ENCODE measurements around the gene BMP2K.

The BMP2K gene

DNA sequence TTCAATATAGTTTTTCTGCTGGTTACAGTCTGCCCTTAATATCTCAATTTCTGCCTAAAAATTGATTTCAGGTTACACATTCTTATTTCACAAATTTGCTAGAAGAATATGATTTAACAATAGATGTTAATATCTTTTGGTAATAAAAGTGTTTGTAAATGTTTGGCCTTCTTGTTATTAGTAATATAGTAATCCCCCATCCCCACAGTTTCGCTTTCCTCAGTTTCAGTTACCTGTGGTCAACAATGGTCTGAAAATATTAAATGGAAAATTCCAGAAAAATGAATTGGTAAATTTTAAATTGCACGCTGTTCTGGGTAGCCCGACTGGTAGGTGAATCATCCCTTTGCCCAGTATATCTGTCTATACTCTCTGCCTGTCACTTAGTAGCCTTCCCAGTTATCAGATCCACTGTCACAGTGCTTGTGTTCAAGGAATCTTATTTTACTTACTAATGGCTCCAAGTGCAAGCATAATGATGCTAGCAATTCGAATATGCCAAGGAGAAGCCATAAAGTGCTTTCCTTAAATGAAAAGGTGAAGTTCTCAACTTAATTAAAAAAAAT lies 3.5 kb upstream of the BMP2K start:
- TF ChIP-seq GLIS3 (CRISPR knock-in tag; IDR thresholded peaks at IDR 0.05) (0 out of 2 replicates have a peak, but pooled peaks have one; percentile 23), ZNF70 (CRISPR knock-in tag; IDR thresholded peaks at IDR 0.05) (no peak), ISL1 (CRISPR knock-in tag; IDR thresholded peaks at IDR 0.05) (peak; percentile 83), CSDC2 (CRISPR knock-in tag; IDR thresholded peaks at IDR 0.05) (no peak)

DNA sequence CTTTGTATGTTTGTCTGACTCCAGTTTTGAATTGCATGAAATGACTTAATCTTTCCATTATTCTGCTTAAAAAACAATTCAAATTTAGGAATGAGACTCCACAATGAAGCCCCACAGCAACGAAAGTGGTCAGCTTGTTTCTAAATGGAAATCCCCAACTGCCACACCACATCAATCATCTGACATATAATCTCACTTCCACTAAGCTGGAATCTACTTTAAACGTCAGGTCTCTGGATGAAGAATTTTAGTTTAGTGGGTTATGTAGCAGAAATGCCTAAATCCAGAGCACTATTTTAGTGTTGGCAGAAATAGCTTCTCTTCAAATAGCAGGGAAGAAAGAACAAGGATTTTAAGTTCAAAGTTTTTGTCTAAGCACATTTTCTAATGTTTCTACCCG lies 1.7 kb upstream of the BMP2K start:
- ATAC-seq, result no peak
- no peak for TF ChIP-seq ARNTL (CRISPR knock-in tag; IDR thresholded peaks at IDR 0.05; ENCODE audit: borderline replicate concordance, low read depth)
- TF ChIP-seq GLIS3 (CRISPR knock-in tag; IDR thresholded peaks at IDR 0.05), result no peak
- no peak for TF ChIP-seq TCF4 (CRISPR knock-in tag; IDR thresholded peaks at IDR 0.05; ENCODE audit: borderline replicate concordance)
- no peak for TF ChIP-seq PPARA (CRISPR knock-in tag; IDR thresholded peaks at IDR 0.05; ENCODE audit: borderline replicate concordance)
- TF ChIP-seq ZC3H10 (CRISPR knock-in tag; IDR thresholded peaks at IDR 0.05), result no peak
- TF ChIP-seq TOX (CRISPR knock-in tag; IDR thresholded peaks at IDR 0.05; ENCODE audit: borderline replicate concordance), result no peak
- TF ChIP-seq, protein P1, sequence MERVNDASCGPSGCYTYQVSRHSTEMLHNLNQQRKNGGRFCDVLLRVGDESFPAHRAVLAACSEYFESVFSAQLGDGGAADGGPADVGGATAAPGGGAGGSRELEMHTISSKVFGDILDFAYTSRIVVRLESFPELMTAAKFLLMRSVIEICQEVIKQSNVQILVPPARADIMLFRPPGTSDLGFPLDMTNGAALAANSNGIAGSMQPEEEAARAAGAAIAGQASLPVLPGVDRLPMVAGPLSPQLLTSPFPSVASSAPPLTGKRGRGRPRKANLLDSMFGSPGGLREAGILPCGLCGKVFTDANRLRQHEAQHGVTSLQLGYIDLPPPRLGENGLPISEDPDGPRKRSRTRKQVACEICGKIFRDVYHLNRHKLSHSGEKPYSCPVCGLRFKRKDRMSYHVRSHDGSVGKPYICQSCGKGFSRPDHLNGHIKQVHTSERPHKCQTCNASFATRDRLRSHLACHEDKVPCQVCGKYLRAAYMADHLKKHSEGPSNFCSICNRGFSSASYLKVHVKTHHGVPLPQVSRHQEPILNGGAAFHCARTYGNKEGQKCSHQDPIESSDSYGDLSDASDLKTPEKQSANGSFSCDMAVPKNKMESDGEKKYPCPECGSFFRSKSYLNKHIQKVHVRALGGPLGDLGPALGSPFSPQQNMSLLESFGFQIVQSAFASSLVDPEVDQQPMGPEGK (CRISPR knock-in tag; IDR thresholded peaks at IDR 0.05; ENCODE audit: borderline replicate concordance), result no peak
- no peak for TF ChIP-seq OSR1 (CRISPR knock-in tag; IDR thresholded peaks at IDR 0.05)
- TF ChIP-seq, protein P2, sequence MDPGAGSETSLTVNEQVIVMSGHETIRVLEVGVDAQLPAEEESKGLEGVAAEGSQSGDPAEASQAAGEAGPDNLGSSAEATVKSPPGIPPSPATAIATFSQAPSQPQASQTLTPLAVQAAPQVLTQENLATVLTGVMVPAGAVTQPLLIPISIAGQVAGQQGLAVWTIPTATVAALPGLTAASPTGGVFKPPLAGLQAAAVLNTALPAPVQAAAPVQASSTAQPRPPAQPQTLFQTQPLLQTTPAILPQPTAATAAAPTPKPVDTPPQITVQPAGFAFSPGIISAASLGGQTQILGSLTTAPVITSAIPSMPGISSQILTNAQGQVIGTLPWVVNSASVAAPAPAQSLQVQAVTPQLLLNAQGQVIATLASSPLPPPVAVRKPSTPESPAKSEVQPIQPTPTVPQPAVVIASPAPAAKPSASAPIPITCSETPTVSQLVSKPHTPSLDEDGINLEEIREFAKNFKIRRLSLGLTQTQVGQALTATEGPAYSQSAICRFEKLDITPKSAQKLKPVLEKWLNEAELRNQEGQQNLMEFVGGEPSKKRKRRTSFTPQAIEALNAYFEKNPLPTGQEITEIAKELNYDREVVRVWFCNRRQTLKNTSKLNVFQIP (CRISPR knock-in tag; IDR thresholded peaks at IDR 0.05; ENCODE audit: borderline replicate concordance, low read depth), result no peak
- no peak for TF ChIP-seq RARB (CRISPR knock-in tag; IDR thresholded peaks at IDR 0.05)
- TF ChIP-seq BACH2 (CRISPR knock-in tag; IDR thresholded peaks at IDR 0.05; ENCODE audit: borderline replicate concordance), result no peak
- no peak for TF ChIP-seq ISL1 (CRISPR knock-in tag; IDR thresholded peaks at IDR 0.05)
- TF ChIP-seq, protein P3, sequence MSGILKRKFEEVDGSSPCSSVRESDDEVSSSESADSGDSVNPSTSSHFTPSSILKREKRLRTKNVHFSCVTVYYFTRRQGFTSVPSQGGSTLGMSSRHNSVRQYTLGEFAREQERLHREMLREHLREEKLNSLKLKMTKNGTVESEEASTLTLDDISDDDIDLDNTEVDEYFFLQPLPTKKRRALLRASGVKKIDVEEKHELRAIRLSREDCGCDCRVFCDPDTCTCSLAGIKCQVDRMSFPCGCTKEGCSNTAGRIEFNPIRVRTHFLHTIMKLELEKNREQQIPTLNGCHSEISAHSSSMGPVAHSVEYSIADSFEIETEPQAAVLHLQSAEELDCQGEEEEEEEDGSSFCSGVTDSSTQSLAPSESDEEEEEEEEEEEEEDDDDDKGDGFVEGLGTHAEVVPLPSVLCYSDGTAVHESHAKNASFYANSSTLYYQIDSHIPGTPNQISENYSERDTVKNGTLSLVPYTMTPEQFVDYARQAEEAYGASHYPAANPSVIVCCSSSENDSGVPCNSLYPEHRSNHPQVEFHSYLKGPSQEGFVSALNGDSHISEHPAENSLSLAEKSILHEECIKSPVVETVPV (CRISPR knock-in tag; IDR thresholded peaks at IDR 0.05), result no peak

More for the DNA sequence above, 3.5 kb upstream of the BMP2K start:
- 0 out of 3 replicates have a peak, but pooled peaks have one; percentile 5 for ATAC-seq

DNA sequence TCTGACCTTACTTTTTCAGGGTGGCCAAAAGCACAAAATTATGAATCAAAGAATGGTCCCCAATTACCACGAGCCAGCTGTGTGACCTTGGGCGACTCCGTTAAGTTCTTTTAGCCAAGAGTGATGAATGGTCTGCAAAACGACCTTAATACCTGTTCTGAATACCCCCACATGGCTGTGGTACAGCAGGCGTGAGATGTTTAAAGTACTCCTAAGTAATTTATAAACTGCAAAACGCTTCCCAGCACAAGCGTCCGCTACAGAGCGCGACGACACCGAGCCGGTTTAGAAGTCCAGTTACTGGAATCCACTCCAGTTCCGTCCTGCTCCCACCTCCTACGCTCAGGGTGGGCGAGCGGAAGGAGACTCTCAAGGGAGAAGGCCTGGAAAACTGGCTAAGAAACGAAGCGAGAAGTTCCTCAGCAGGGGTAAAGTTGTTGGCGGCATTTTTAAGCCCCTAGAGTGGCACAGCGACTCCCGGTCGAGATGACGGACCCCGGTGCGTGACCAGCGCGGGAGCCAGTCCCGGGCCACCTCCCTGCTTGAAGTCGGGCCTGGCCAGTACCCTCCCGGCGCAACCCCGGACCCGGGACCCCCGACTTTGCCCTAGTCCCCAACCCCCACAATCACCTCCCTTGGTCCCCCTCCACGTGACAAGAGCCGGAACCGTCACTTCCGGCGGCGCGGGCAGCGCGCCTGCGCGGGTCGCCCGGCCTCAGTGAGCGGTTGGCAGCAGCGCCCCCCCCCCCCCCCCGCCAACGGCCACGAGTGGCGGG lies 659 bp upstream of the BMP2K start:
- TF ChIP-seq ZC3H10 (CRISPR knock-in tag; IDR thresholded peaks at IDR 0.05) (no peak), BACH2 (CRISPR knock-in tag; IDR thresholded peaks at IDR 0.05; ENCODE audit: borderline replicate concordance) (no peak), ESRRG (CRISPR knock-in tag; IDR thresholded peaks at IDR 0.05) (no peak), OSR1 (CRISPR knock-in tag; IDR thresholded peaks at IDR 0.05) (no peak), PPARA (CRISPR knock-in tag; IDR thresholded peaks at IDR 0.05; ENCODE audit: borderline replicate concordance) (no peak), ISL1 (CRISPR knock-in tag; IDR thresholded peaks at IDR 0.05) (no peak), ZNF70 (CRISPR knock-in tag; IDR thresholded peaks at IDR 0.05) (no peak)
- TF ChIP-seq, protein P2 (CRISPR knock-in tag; IDR thresholded peaks at IDR 0.05; ENCODE audit: borderline replicate concordance, low read depth), result no peak
- ATAC-seq, result peak; percentile 68

DNA sequence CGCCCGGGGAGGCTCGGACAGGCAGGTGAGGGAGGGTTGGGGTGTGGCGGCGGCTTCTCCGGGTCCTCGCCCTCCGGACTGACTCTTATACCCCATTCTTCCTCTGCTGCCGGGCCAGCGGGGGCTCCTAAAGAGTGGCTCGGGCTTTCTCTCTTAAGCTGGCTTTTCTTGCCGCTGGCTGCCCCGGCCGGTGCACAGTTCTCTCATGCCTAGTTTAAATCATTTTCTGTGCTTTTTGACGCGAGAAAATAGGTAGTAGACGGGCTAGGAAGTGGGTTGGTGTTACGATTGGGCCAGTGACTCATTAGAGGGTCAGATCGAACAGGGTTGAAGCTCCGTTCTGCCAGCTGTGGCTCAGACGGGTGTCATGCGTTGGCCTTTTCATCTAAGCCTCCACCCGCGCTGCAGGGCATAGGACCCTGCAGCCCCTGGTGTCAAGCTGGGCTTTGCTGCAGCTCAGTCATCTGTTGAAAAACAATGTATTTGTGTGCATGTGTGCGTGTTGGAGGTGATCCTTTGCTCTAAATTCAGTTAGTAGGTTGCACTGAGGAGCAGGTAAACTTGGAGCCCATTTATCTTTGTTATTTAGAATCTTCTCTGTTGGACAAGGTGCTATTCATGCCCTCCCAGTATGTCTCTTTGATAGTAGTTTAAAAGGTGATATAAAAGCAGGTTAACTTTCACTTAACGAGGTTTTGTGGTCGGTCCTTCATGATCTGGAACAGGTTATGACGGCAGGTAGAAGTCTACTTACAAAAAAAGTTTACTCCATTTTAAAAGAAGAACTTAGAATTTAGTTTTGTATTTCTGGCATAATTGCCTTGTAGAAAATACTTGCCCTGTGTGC lies 802 bp downstream of the BMP2K start:
- ATAC-seq, result peak; percentile 41
- TF ChIP-seq ISL1 (CRISPR knock-in tag; IDR thresholded peaks at IDR 0.05) (no peak), PPARA (CRISPR knock-in tag; IDR thresholded peaks at IDR 0.05; ENCODE audit: borderline replicate concordance) (no peak), ZC3H10 (CRISPR knock-in tag; IDR thresholded peaks at IDR 0.05) (no peak), TOX (CRISPR knock-in tag; IDR thresholded peaks at IDR 0.05; ENCODE audit: borderline replicate concordance) (no peak), OSR1 (CRISPR knock-in tag; IDR thresholded peaks at IDR 0.05) (no peak), SNAI2 (CRISPR knock-in tag; IDR thresholded peaks at IDR 0.05) (no peak), ZFP3 (CRISPR knock-in tag; IDR thresholded peaks at IDR 0.05) (no peak), ZNF70 (CRISPR knock-in tag; IDR thresholded peaks at IDR 0.05) (no peak), ZFP30 (CRISPR knock-in tag; IDR thresholded peaks at IDR 0.05) (no peak), ZNF565 (CRISPR knock-in tag; conservative IDR thresholded peaks at IDR 0.05; ENCODE audit: low read depth) (no peak)
- TF ChIP-seq, protein P3 (CRISPR knock-in tag; IDR thresholded peaks at IDR 0.05), result no peak
- TF ChIP-seq, protein P4, sequence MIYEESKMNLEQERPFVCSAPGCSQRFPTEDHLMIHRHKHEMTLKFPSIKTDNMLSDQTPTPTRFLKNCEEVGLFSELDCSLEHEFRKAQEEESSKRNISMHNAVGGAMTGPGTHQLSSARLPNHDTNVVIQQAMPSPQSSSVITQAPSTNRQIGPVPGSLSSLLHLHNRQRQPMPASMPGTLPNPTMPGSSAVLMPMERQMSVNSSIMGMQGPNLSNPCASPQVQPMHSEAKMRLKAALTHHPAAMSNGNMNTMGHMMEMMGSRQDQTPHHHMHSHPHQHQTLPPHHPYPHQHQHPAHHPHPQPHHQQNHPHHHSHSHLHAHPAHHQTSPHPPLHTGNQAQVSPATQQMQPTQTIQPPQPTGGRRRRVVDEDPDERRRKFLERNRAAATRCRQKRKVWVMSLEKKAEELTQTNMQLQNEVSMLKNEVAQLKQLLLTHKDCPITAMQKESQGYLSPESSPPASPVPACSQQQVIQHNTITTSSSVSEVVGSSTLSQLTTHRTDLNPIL (CRISPR knock-in tag; IDR thresholded peaks at IDR 0.05; ENCODE audit: low read depth), result no peak

Data from SK-N-SH treated with all-trans-retinoic acid at 6 μM for 48 hours (cell line).